ENCODE results near the gene RNF114. TPM values are rescaled to one million over a fixed set of nuclear protein-coding genes. Genes with fewer than 3 reads are reported as not detected.
"Not testable (repeated sequence)": the region's sequence is repeated elsewhere in the genome, so short reads cannot be mapped to it uniquely, and the experiment has no call there.

The RNF114 gene
- polyA plus RNA-seq, 1 experiment = 69.6 TPM

GRCh38 chr20:49892260-49892659 is 43.9 kb upstream of the RNF114 start:
- Histone ChIP-seq H3K4me3 (ENCODE audit: low read depth, low read length) (no peak overlapping the region), H3K9me3 (ENCODE audit: control insufficient read depth, insufficient read depth, low read length) (no peaks in the 10 kb centered on the region; the same call in 1 of the 2 replicates), H3K27ac (ENCODE audit: low read depth, low read length) (no peak overlapping the region), H3K27me3 (ENCODE audit: control insufficient read depth, insufficient read depth, low read length) (no peaks in the 10 kb centered on the region)
- POLR2A ChIA-PET = no interaction called here
- CTCF ChIA-PET = interaction anchor here (0.9 to 2.5 kb wide), 4 partner anchors 46 to 351 kb away, joined by 4 to 12 read pairs (median 5); no protein-coding TSS in a partner anchor
- DNase-seq (ENCODE audit: low read depth, low spot score) = no peak
- TF ChIP-seq CTCF (IDR thresholded peaks at IDR 0.05; ENCODE audit: low read depth, low read length) = no peak

GRCh38 chr20:49892817-49893216 is 43.4 kb upstream of the RNF114 start:
- ChIA-PET POLR2A (no interaction called here), CTCF (interaction anchor here (0.9 to 2.5 kb wide), 4 partner anchors 46 to 351 kb away, joined by 4 to 12 read pairs (median 5); no protein-coding TSS in a partner anchor)
- TF ChIP-seq CTCF (IDR thresholded peaks at IDR 0.05; ENCODE audit: low read depth, low read length) = no peak
- Histone ChIP-seq H3K4me3 (ENCODE audit: low read depth, low read length) (no peak overlapping the region), H3K9me3 (ENCODE audit: control insufficient read depth, insufficient read depth, low read length) (no peaks in the 10 kb centered on the region; the same call in 1 of the 2 replicates), H3K27ac (ENCODE audit: low read depth, low read length) (no peak overlapping the region), H3K27me3 (ENCODE audit: control insufficient read depth, insufficient read depth, low read length) (no peaks in the 10 kb centered on the region)
- no peak for DNase-seq (ENCODE audit: low read depth, low spot score)

- no peak overlapping the region for H3K27ac ChIP-seq (ENCODE audit: low read depth, low read length)
- ChIA-PET CTCF (interaction anchor here (0.9 to 2.5 kb wide), 5 partner anchors 47 to 352 kb away, joined by 3 to 12 read pairs (median 5); no protein-coding TSS in a partner anchor), POLR2A (no interaction called here)
- no peaks in the 10 kb centered on the region for H3K27me3 ChIP-seq (ENCODE audit: control insufficient read depth, insufficient read depth, low read length)
- TF ChIP-seq CTCF (IDR thresholded peaks at IDR 0.05; ENCODE audit: low read depth, low read length) = no peak
- peak overlapping the region; percentile 20 for H3K4me3 ChIP-seq (ENCODE audit: low read depth, low read length)
- H3K9me3 ChIP-seq (ENCODE audit: control insufficient read depth, insufficient read depth, low read length) = no peaks in the 10 kb centered on the region; the same call in 1 of the 2 replicates
- no peak for DNase-seq (ENCODE audit: low read depth, low spot score)
These were observed 42.7 kb upstream of the RNF114 start for GRCh38 chr20:49893242-49894072.

- ChIA-PET CTCF (interaction anchor here (1.0 to 1.6 kb wide), 2 partner anchors 85 to 285 kb away, joined by 3 to 4 read pairs; no protein-coding TSS in a partner anchor), POLR2A (no interaction called here)
- no peak for TF ChIP-seq CTCF (IDR thresholded peaks at IDR 0.05; ENCODE audit: low read depth, low read length)
- no peak for DNase-seq (ENCODE audit: low read depth, low spot score)
- Histone ChIP-seq H3K4me3 (ENCODE audit: low read depth, low read length) (peak overlapping the region; percentile 20), H3K27ac (ENCODE audit: low read depth, low read length) (no peak overlapping the region), H3K27me3 (ENCODE audit: control insufficient read depth, insufficient read depth, low read length) (no peaks in the 10 kb centered on the region), H3K9me3 (ENCODE audit: control insufficient read depth, insufficient read depth, low read length) (no peaks in the 10 kb centered on the region; the same call in 1 of the 2 replicates)
These were observed 42.1 kb upstream of the RNF114 start for GRCh38 chr20:49894073-49894470.

GRCh38 chr20:49895474-49896093 is 40.6 kb upstream of the RNF114 start:
- H3K4me3 ChIP-seq (ENCODE audit: low read depth, low read length); H3K27me3 ChIP-seq (ENCODE audit: control insufficient read depth, insufficient read depth, low read length); H3K27ac ChIP-seq (ENCODE audit: low read depth, low read length); CTCF ChIA-PET; H3K9me3 ChIP-seq (ENCODE audit: control insufficient read depth, insufficient read depth, low read length); DNase-seq (ENCODE audit: low read depth, low spot score): not testable (repeated sequence)
- POLR2A ChIA-PET = interaction anchor here (0.6 kb wide), 1 partner anchor 21 kb away, joined by 15 read pairs; no protein-coding TSS in a partner anchor
